LNCaP clone FGC (cell line): ENCODE measurements around the gene NAV3.

Experiments
- DNase-seq: peaks from one replicate; pipeline ENCODE4 v3.0.0-alpha.2; 2011; ENCODE audit warnings: low read depth
- H3K4me3 ChIP-seq: 2 replicates; pipeline ENCODE4 v1.5.1; 2011; ENCODE audit warnings: mild to moderate bottlenecking, low read depth, low read length, control low read depth
- CTCF ChIP-seq: IDR thresholded peaks from 2 replicates; pipeline ENCODE4 v1.5.1; 2012; ENCODE audit warnings: mild to moderate bottlenecking; ENCODE audit not compliant: control insufficient read depth, insufficient read depth; ENCODE audit errors: extremely low read depth

NAV3 gene

GRCh38 chr12:78035901-78036606 lies 205.4 kb downstream of the NAV3 start:
- TF ChIP-seq CTCF: no peak
- no peak overlapping the region for H3K4me3 ChIP-seq
- no peak for DNase-seq

- no peak for TF ChIP-seq CTCF
- H3K4me3 ChIP-seq: no peak overlapping the region
- DNase-seq: no peak
These were observed 206.2 kb downstream of the NAV3 start for GRCh38 chr12:78036874-78037273.

GRCh38 chr12:78037707-78038106 lies 207.0 kb downstream of the NAV3 start:
- H3K4me3 ChIP-seq: no peak overlapping the region
- no peak for TF ChIP-seq CTCF
- no peak for DNase-seq

- no peak for DNase-seq
- H3K4me3 ChIP-seq: no peak overlapping the region
- no peak for TF ChIP-seq CTCF
These were observed 207.8 kb downstream of the NAV3 start for GRCh38 chr12:78038541-78038940.

GRCh38 chr12:78038986-78039385 lies 208.3 kb downstream of the NAV3 start:
- H3K4me3 ChIP-seq: no peak overlapping the region
- TF ChIP-seq CTCF: no peak
- DNase-seq: no peak

GRCh38 chr12:78040111-78040510 lies 209.4 kb downstream of the NAV3 start:
- no peak overlapping the region for H3K4me3 ChIP-seq
- no peak for DNase-seq
- no peak for TF ChIP-seq CTCF

- no peak overlapping the region for H3K4me3 ChIP-seq
- no peak for TF ChIP-seq CTCF
- no peak for DNase-seq
These were observed 220.1 kb downstream of the NAV3 start for GRCh38 chr12:78050790-78051189.
